Colonic mucosa (tissue), 4 donors: ENCODE data around the gene BCL11A. TPM values are rescaled to one million over a fixed set of nuclear protein-coding genes. Genes with fewer than 3 reads are reported as not detected.

Experiments used
- DNase-seq: peaks from one replicate; pipeline ENCODE4 v3.0.0-alpha.2; 2020
- H3K27ac ChIP-seq: fragments of 200-600 bp; one replicate; pipeline ENCODE4 v1.8.0; 2021
- H3K27me3 ChIP-seq: fragments of 200-600 bp; one replicate; pipeline ENCODE4 v1.8.0; 2021
- H3K36me3 ChIP-seq: fragments of 200-600 bp; one replicate; pipeline ENCODE4 v1.8.0; 2021
- H3K4me1 ChIP-seq: fragments of 200-600 bp; one replicate; pipeline ENCODE4 v1.8.0; 2021; ENCODE audit warnings: mild to moderate bottlenecking
- H3K4me3 ChIP-seq: fragments of 200-600 bp; one replicate; pipeline ENCODE4 v1.8.0; 2021
- H3K9ac ChIP-seq, 2 donors: one replicate each; pipeline ENCODE4 v1.7.0; 2013; ENCODE audit warnings: control low read depth in 2 of 2, low read depth in 2 of 2, low read length in 2 of 2
- H3K9me3 ChIP-seq: fragments of 200-600 bp; one replicate; pipeline ENCODE4 v1.8.0; 2021
- CTCF ChIP-seq: fragments of 200-600 bp; IDR thresholded peaks from one replicate; pipeline ENCODE4 v1.8.0; 2022; ENCODE audit warnings: antibody characterized with exemption, mild to moderate bottlenecking
- intact Hi-C: fragments of 100-400 bp; cut with DNase I; formaldehyde crosslinking; loops from one replicate; pipeline ENCODE4 v1.14.1; 2022
- total RNA-seq, 2 donors: library from RNA; stranded (reverse); fragmentation: NEBNext Ultra II Directional in 1 of 2; extraction: Animal tissue kit (Norgen Biotek cat#: 25700) in 1 of 2; gene quantifications; one replicate each; pipeline ENCODE4 v1.2.1, GENCODE V29; 2021
- donor health status: healthy.
- donor health status: DM: no; HTN: no; CAD: no.
- donor health status: DM: no; HTN: no; CAD: no.

BCL11A gene
- total RNA-seq, 2 donors from 2014 or later, result 22.9 to 27.1 TPM

GRCh38 chr2:60596411-60596810 lies 43.0 kb upstream of the BCL11A start:
- Histone ChIP-seq H3K9ac (no peak overlapping the region), H3K4me1 (no peaks in the 10 kb centered on the region), H3K27me3 (no peaks in the 10 kb centered on the region), H3K9me3 (no peaks in the 10 kb centered on the region), H3K4me3 (no peak overlapping the region), H3K36me3 (no peaks in the 10 kb centered on the region), H3K27ac (no peak overlapping the region)
- no peak for DNase-seq
- no peak for TF ChIP-seq CTCF
- intact Hi-C loops, result no loop called here

DNA sequence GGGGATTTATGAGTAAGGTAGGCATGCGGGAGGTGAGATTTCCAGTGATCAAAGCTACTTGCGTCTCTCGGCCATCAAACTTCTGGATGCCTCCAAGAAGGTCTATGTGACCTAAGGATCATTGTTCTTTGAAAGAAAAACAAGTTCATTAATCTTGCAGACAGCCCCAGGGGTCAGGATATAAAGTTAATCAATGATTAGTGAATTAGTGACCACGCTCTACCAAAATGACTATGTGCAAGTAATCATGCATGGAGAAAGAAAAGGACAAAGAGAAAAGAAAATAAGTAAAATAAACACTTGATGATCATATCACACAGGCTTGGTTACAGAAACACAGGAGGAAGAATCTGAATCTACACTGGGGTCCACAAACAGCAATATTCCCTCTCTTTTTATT lies 42.5 kb upstream of the BCL11A start:
- no peak overlapping the region for H3K4me3 ChIP-seq
- H3K27me3 ChIP-seq, result no peaks in the 10 kb centered on the region
- no peaks in the 10 kb centered on the region for H3K9me3 ChIP-seq
- no peak overlapping the region for H3K9ac ChIP-seq
- intact Hi-C loops, result no loop called here
- H3K36me3 ChIP-seq, result no peaks in the 10 kb centered on the region
- DNase-seq, result no peak
- H3K4me1 ChIP-seq, result no peaks in the 10 kb centered on the region
- no peak for TF ChIP-seq CTCF
- H3K27ac ChIP-seq, result no peak overlapping the region

DNA sequence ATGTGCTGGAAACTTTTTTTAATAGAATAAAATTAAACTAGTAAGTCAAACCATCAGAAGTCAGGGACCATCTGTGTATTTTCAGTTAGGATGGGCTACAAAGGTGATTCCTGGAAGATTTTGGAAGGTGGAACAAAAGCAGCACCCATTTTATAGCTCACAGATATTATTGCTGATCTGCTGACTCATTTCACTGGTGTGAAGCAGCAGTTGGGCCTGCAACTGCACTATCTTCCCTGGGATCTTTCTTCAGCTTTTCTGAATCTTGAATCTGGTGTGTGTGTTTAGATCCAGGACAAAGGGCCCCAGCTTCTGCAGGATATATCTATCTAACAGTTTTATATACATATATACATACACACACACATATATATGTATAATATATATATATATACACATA lies 35.6 kb upstream of the BCL11A start:
- no peak for DNase-seq
- no peaks in the 10 kb centered on the region for H3K36me3 ChIP-seq
- intact Hi-C loops, result loop anchor here (10.0 kb wide), 1 partner anchor 1564 kb away; no protein-coding TSS in a partner anchor
- no peak overlapping the region for H3K27ac ChIP-seq
- no peak overlapping the region for H3K9ac ChIP-seq
- H3K4me3 ChIP-seq, result no peak overlapping the region
- TF ChIP-seq CTCF, result no peak
- H3K9me3 ChIP-seq, result no peaks in the 10 kb centered on the region
- H3K4me1 ChIP-seq, result no peaks in the 10 kb centered on the region
- H3K27me3 ChIP-seq, result no peaks in the 10 kb centered on the region

DNA sequence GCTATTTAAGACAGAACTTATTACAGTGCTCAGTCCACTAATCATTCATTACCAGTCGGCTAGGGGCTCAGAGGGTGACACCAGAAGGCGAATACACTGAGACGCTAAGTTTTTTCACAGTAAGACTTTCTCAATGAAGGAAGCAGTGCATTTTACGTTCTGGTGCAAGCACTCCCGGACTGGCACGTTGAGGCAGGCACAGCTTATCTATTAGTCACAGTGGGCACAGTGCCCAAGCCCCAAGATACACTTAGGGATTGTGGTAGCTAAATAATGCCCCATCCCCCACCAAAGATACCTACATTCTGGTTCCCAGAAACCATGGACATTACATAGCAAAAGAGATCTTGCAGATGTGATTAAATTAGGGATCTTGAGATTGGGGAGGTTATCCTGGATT lies 32.6 kb upstream of the BCL11A start:
- H3K27me3 ChIP-seq, result no peaks in the 10 kb centered on the region
- peaks cover 4% of the 10 kb centered on the region for H3K4me1 ChIP-seq
- no peak for TF ChIP-seq CTCF
- H3K9me3 ChIP-seq, result no peaks in the 10 kb centered on the region
- intact Hi-C loops, result loop anchor here (10.0 kb wide), 1 partner anchor 1561 kb away; no protein-coding TSS in a partner anchor
- H3K9ac ChIP-seq, result no peak overlapping the region
- no peaks in the 10 kb centered on the region for H3K36me3 ChIP-seq
- H3K27ac ChIP-seq, result no peak overlapping the region
- DNase-seq, result no peak
- no peak overlapping the region for H3K4me3 ChIP-seq

- no peaks in the 10 kb centered on the region for H3K27me3 ChIP-seq
- no peak for DNase-seq
- TF ChIP-seq CTCF, result no peak
- H3K4me3 ChIP-seq, result no peak overlapping the region
- H3K9ac ChIP-seq, result no peak overlapping the region
- no peak overlapping the region for H3K27ac ChIP-seq
- no peaks in the 10 kb centered on the region for H3K9me3 ChIP-seq
- peaks cover 4% of the 10 kb centered on the region for H3K4me1 ChIP-seq
- intact Hi-C loops, result loop anchor here (10.0 kb wide), 1 partner anchor 1560 kb away; no protein-coding TSS in a partner anchor
- no peaks in the 10 kb centered on the region for H3K36me3 ChIP-seq
These were observed 31.8 kb upstream of the BCL11A start for GRCh38 chr2:60585276-60585675.

DNA sequence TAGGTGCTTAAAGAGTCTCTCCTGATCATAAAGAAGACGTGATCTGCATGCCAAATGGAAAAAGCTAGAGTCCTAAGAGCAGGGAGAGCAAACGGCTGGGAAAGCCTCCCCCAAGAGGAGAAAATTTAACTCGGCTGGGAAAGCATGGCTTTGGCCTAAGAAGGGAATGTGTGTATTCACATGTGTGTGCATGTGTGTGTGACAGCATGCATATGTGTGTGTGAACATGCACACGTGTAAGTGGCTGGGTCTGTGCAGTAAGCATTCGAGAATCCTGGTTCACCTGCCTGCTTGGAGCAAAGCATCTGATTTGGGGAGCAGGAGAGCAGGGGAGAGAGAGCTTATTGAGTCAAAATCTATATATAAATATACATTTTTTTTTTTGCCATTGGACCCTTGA lies 30.1 kb upstream of the BCL11A start:
- no peaks in the 10 kb centered on the region for H3K36me3 ChIP-seq
- no peak for TF ChIP-seq CTCF
- no peak overlapping the region for H3K27ac ChIP-seq
- no peak for DNase-seq
- H3K9me3 ChIP-seq, result no peaks in the 10 kb centered on the region
- no peak overlapping the region for H3K4me3 ChIP-seq
- peaks cover 4% of the 10 kb centered on the region for H3K4me1 ChIP-seq
- H3K27me3 ChIP-seq, result no peaks in the 10 kb centered on the region
- intact Hi-C loops, result loop anchor here (5.0 to 10.0 kb wide), 2 partner anchors 1559 to 1821 kb away; no protein-coding TSS in a partner anchor
- no peak overlapping the region for H3K9ac ChIP-seq
